HUES48 (cell line): ENCODE measurements around the gene CNTNAP2.
"Not testable (repeated sequence)": the region's sequence is repeated elsewhere in the genome, so short reads cannot be mapped to it uniquely, and the experiment has no call there.

Experiments used
- H3K27ac ChIP-seq: one replicate; pipeline ENCODE4 v1.7.0; 2013; ENCODE audit warnings: low read depth, low read length, inconsistent platforms
- H3K27me3 ChIP-seq: 2 replicates; pipeline ENCODE4 v1.6.1; 2013; ENCODE audit warnings: mild to moderate bottlenecking, low read length; ENCODE audit not compliant: control insufficient read depth, insufficient read depth
- H3K36me3 ChIP-seq: 2 replicates; pipeline ENCODE4 v1.6.1; 2013; ENCODE audit warnings: low read length; ENCODE audit not compliant: control insufficient read depth, insufficient read depth
- H3K4me1 ChIP-seq: 2 replicates; pipeline ENCODE4 v1.6.1; 2013; ENCODE audit warnings: mild to moderate bottlenecking, low read length; ENCODE audit not compliant: control insufficient read depth, insufficient read depth
- H3K4me3 ChIP-seq: 2 replicates; pipeline ENCODE4 v1.5.1; 2013; ENCODE audit warnings: mild to moderate bottlenecking, low read depth, low read length
- H3K9ac ChIP-seq: 2 replicates; pipeline ENCODE4 v1.6.1; 2013; ENCODE audit warnings: mild to moderate bottlenecking, low read depth, low read length, moderate library complexity
- H3K9me3 ChIP-seq: 2 replicates; pipeline ENCODE4 v1.6.1; 2013; ENCODE audit warnings: low read length; ENCODE audit not compliant: control insufficient read depth, insufficient read depth

Gene CNTNAP2

GRCh38 chr7:147586526-147586925 lies 1469.9 kb downstream of the CNTNAP2 start:
- H3K27ac ChIP-seq: peak overlapping the region; percentile 65
- no peaks in the 10 kb centered on the region for H3K9me3 ChIP-seq
- H3K4me1 ChIP-seq: peaks cover 26% of the 10 kb centered on the region
- no peaks in the 10 kb centered on the region for H3K27me3 ChIP-seq
- H3K9ac ChIP-seq: no peak overlapping the region
- no peaks in the 10 kb centered on the region for H3K36me3 ChIP-seq
- no peak overlapping the region for H3K4me3 ChIP-seq

GRCh38 chr7:147593271-147594057 lies 1476.9 kb downstream of the CNTNAP2 start:
- H3K27ac ChIP-seq: no peak overlapping the region
- no peaks in the 10 kb centered on the region for H3K27me3 ChIP-seq
- no peak overlapping the region for H3K4me3 ChIP-seq
- H3K9ac ChIP-seq: no peak overlapping the region
- no peaks in the 10 kb centered on the region for H3K36me3 ChIP-seq
- H3K4me1 ChIP-seq: no peaks in the 10 kb centered on the region; the same call in 1 of the 2 replicates
- H3K9me3 ChIP-seq: no peaks in the 10 kb centered on the region

GRCh38 chr7:147595042-147595441 lies 1478.4 kb downstream of the CNTNAP2 start:
- Histone ChIP-seq H3K9me3 (no peaks in the 10 kb centered on the region), H3K27me3 (no peaks in the 10 kb centered on the region), H3K27ac (no peak overlapping the region), H3K9ac (no peak overlapping the region), H3K36me3 (no peaks in the 10 kb centered on the region), H3K4me1 (no peaks in the 10 kb centered on the region), H3K4me3 (no peak overlapping the region)

- H3K4me3 ChIP-seq, H3K27ac ChIP-seq, H3K27me3 ChIP-seq, H3K9me3 ChIP-seq, H3K36me3 ChIP-seq, H3K9ac ChIP-seq: not testable (repeated sequence)
- H3K4me1 ChIP-seq: peaks cover 15% of the 10 kb centered on the region
These were observed 1482.1 kb downstream of the CNTNAP2 start for GRCh38 chr7:147598687-147599086.

- peak overlapping the region; percentile 84 for H3K27ac ChIP-seq
- H3K36me3 ChIP-seq: no peaks in the 10 kb centered on the region
- peaks cover 47% of the 10 kb centered on the region for H3K4me1 ChIP-seq
- H3K9me3 ChIP-seq: no peaks in the 10 kb centered on the region
- H3K9ac ChIP-seq: no peak overlapping the region
- H3K4me3 ChIP-seq: no peak overlapping the region
- peaks cover 7% of the 10 kb centered on the region for H3K27me3 ChIP-seq
These were observed 1488.7 kb downstream of the CNTNAP2 start for GRCh38 chr7:147605323-147605722.

- peaks cover 34% of the 10 kb centered on the region for H3K4me1 ChIP-seq
- H3K9me3 ChIP-seq: no peaks in the 10 kb centered on the region
- H3K9ac ChIP-seq: no peak overlapping the region
- H3K4me3 ChIP-seq: 0 out of 2 replicates have a peak overlapping the region, but pooled peaks have one; percentile 14
- H3K27me3 ChIP-seq: peaks cover 7% of the 10 kb centered on the region
- H3K36me3 ChIP-seq: no peaks in the 10 kb centered on the region
- peak overlapping the region; percentile 84 for H3K27ac ChIP-seq
These were observed 1490.7 kb downstream of the CNTNAP2 start for GRCh38 chr7:147607157-147607800.

GRCh38 chr7:147611431-147611830 lies 1494.8 kb downstream of the CNTNAP2 start:
- H3K4me3 ChIP-seq: no peak overlapping the region

GRCh38 chr7:147635288-147635687 lies 1518.7 kb downstream of the CNTNAP2 start:
- Histone ChIP-seq H3K27ac (no peak overlapping the region), H3K4me3 (no peak overlapping the region), H3K36me3 (no peaks in the 10 kb centered on the region), H3K4me1 (peaks cover 14% of the 10 kb centered on the region), H3K9ac (no peak overlapping the region), H3K27me3 (no peaks in the 10 kb centered on the region), H3K9me3 (no peaks in the 10 kb centered on the region; the same call in 1 of the 2 replicates)

More at GRCh38 chr7:147611431-147611830, 1494.8 kb downstream of the CNTNAP2 start:
- Histone ChIP-seq H3K27me3 (peaks cover 2% of the 10 kb centered on the region), H3K27ac (no peak overlapping the region), H3K9ac (no peak overlapping the region), H3K36me3 (no peaks in the 10 kb centered on the region), H3K4me1 (peaks cover 15% of the 10 kb centered on the region), H3K9me3 (no peaks in the 10 kb centered on the region)

- no peaks in the 10 kb centered on the region; the same call in 1 of the 2 replicates for H3K9me3 ChIP-seq
- no peaks in the 10 kb centered on the region for H3K36me3 ChIP-seq
- no peak overlapping the region for H3K9ac ChIP-seq
These were observed 1520.0 kb downstream of the CNTNAP2 start for GRCh38 chr7:147636553-147636952.

GRCh38 chr7:147638566-147638965 lies 1522.0 kb downstream of the CNTNAP2 start:
- Histone ChIP-seq H3K9ac (no peak overlapping the region), H3K36me3 (no peaks in the 10 kb centered on the region), H3K9me3 (no peaks in the 10 kb centered on the region), H3K4me3 (no peak overlapping the region), H3K27ac (no peak overlapping the region), H3K4me1 (peaks cover 14% of the 10 kb centered on the region), H3K27me3 (no peaks in the 10 kb centered on the region)

More at GRCh38 chr7:147636553-147636952, 1520.0 kb downstream of the CNTNAP2 start:
- Histone ChIP-seq H3K27me3 (no peaks in the 10 kb centered on the region), H3K4me3 (no peak overlapping the region), H3K27ac (no peak overlapping the region), H3K4me1 (peaks cover 14% of the 10 kb centered on the region)

- Histone ChIP-seq H3K27ac (no peak overlapping the region), H3K4me3 (no peak overlapping the region), H3K36me3 (no peaks in the 10 kb centered on the region), H3K4me1 (peaks cover 14% of the 10 kb centered on the region), H3K27me3 (no peaks in the 10 kb centered on the region), H3K9me3 (no peaks in the 10 kb centered on the region), H3K9ac (no peak overlapping the region)
These were observed 1522.4 kb downstream of the CNTNAP2 start for GRCh38 chr7:147639037-147639436.
